ENCODE measurements around the gene WDR46. TPM values are rescaled to one million over a fixed set of nuclear protein-coding genes. Genes with fewer than 3 reads are reported as not detected.

Gene WDR46
- total RNA-seq, 2 experiments from 2014 or later = 64.0 to 72.2 TPM

GRCh38 chr6:33314515-33314942 is 25.5 kb upstream of the WDR46 start:
- peak overlapping the region; percentile 97 for H3K4me3 Mint-ChIP-seq
- H3K27me3 Mint-ChIP-seq = no peaks in the 10 kb centered on the region
- ChIA-PET CTCF (no interaction called here), POLR2A (interaction anchor here (4.8 to 8.3 kb wide), 2 partner anchors 15 to 17 kb away, joined by 42 to 102 read pairs; partner anchors contain the start of gene RGL2)
- DNase-seq (peak; percentile 85), ATAC-seq (peak; percentile 52)
- H3K9me3 Mint-ChIP-seq = no peaks in the 10 kb centered on the region
- peak overlapping the region; percentile 95 for H3K27ac Mint-ChIP-seq
- peaks cover 50% of the 10 kb centered on the region for H3K36me3 Mint-ChIP-seq (ENCODE audit: low read depth)
- intact Hi-C loops (cut with micrococcal nuclease) = no loop called here
- TF ChIP-seq CTCF (IDR thresholded peaks at IDR 0.05) = no peak
- peaks cover 58% of the 10 kb centered on the region for H3K4me1 Mint-ChIP-seq (ENCODE audit: low read depth)

GRCh38 chr6:33313709-33314514 is 24.9 kb upstream of the WDR46 start, which contains the start of gene TAPBP:
TSS of gene TAPBP (minus strand) at chr6:33314078. CDS start at chr6:33314041, 37 bp downstream.
- intact Hi-C loops (cut with micrococcal nuclease) = no loop called here
- peaks cover 47% of the 10 kb centered on the region for H3K36me3 Mint-ChIP-seq (ENCODE audit: low read depth)
- TF ChIP-seq CTCF (IDR thresholded peaks at IDR 0.05) = no peak

GRCh38 chr6:33313105-33313708 is 24.2 kb upstream of the WDR46 start:
- H3K27ac Mint-ChIP-seq = peak overlapping the region; percentile 95
- ChIA-PET CTCF (interaction anchor here (0.6 to 4.1 kb wide), 6 partner anchors 12 to 249 kb away, joined by 3 to 18 read pairs (median 6); partner anchors contain the start of genes B3GALT4, RGL2, RPS18 and VPS52), POLR2A (interaction anchor here (0.7 to 8.3 kb wide), 13 partner anchors 8 to 308 kb away, joined by 3 to 102 read pairs (median 6); partner anchors contain the start of genes B3GALT4, ITPR3, PFDN6 and RGL2)
- peaks cover 54% of the 10 kb centered on the region for H3K4me1 Mint-ChIP-seq (ENCODE audit: low read depth)
- TF ChIP-seq CTCF (IDR thresholded peaks at IDR 0.05) = no peak
- peak; percentile 7 for ATAC-seq
- peak; percentile 81 for DNase-seq
- H3K27me3 Mint-ChIP-seq = no peaks in the 10 kb centered on the region
- H3K9me3 Mint-ChIP-seq = no peaks in the 10 kb centered on the region
- peak overlapping the region; percentile 97 for H3K4me3 Mint-ChIP-seq
- intact Hi-C loops (cut with micrococcal nuclease) = no loop called here
- peaks cover 47% of the 10 kb centered on the region for H3K36me3 Mint-ChIP-seq (ENCODE audit: low read depth)

More at GRCh38 chr6:33313709-33314514, 24.9 kb upstream of the WDR46 start, which contains the start of gene TAPBP:
- Mint-ChIP-seq H3K9me3 (no peaks in the 10 kb centered on the region), H3K27ac (peak within 1 kb of the TSS; percentile 95), H3K27me3 (no peaks in the 10 kb centered on the region), H3K4me3 (peak within 1 kb of the TSS; percentile 97), H3K4me1 (ENCODE audit: low read depth) (peaks cover 54% of the 10 kb centered on the region)
- POLR2A ChIA-PET = interaction anchor here (0.7 to 8.3 kb wide), 11 partner anchors 9 to 308 kb away, joined by 3 to 102 read pairs (median 7); partner anchors contain the start of genes B3GALT4, ITPR3, PFDN6 and RGL2
- CTCF ChIA-PET = interaction anchor here (0.6 to 4.1 kb wide), 5 partner anchors 12 to 248 kb away, joined by 3 to 18 read pairs (median 8); partner anchors contain the start of genes B3GALT4 and RGL2
- DNase-seq = peak; percentile 94
- ATAC-seq = peak; percentile 60

- H3K4me3 Mint-ChIP-seq = peak overlapping the region; percentile 97
Observed at GRCh38 chr6:33312361-33313104, 23.5 kb upstream of the WDR46 start.

More at GRCh38 chr6:33312361-33313104, 23.5 kb upstream of the WDR46 start:
- Mint-ChIP-seq H3K27ac (peak overlapping the region; percentile 95), H3K27me3 (no peaks in the 10 kb centered on the region), H3K4me1 (ENCODE audit: low read depth) (peaks cover 56% of the 10 kb centered on the region), H3K36me3 (ENCODE audit: low read depth) (peaks cover 48% of the 10 kb centered on the region), H3K9me3 (no peaks in the 10 kb centered on the region)
- CTCF ChIA-PET = interaction anchor here (0.8 to 4.1 kb wide), 8 partner anchors 11 to 41 kb away, joined by 3 to 18 read pairs (median 4); partner anchors contain the start of genes B3GALT4, RGL2, RPS18 and VPS52
- TF ChIP-seq CTCF (IDR thresholded peaks at IDR 0.05) = no peak
- intact Hi-C loops (cut with micrococcal nuclease) = no loop called here
- peak; percentile 25 for ATAC-seq
- POLR2A ChIA-PET = interaction anchor here (0.8 to 8.3 kb wide), 11 partner anchors 8 to 309 kb away, joined by 3 to 102 read pairs (median 7); partner anchors contain the start of genes B3GALT4, ITPR3, PFDN6 and RGL2
- DNase-seq = peak; percentile 93

Measured in activated CD8-positive, alpha-beta T cell treated with anti-CD3 and anti-CD28 coated beads for 36 hours (primary cell).